ENCODE measurements around the gene CHST3.

CHST3 gene

GRCh38 chr10:72010234-72010973 is 46.2 kb downstream of the CHST3 start:
- Histone ChIP-seq H2AFZ (ENCODE audit: low read length) (no peak overlapping the region), H3K4me1 (ENCODE audit: insufficient read depth, low read length, poor library complexity, severe bottlenecking) (no peaks in the 10 kb centered on the region)

GRCh38 chr10:72011016-72011415 is 46.8 kb downstream of the CHST3 start:
- Histone ChIP-seq H3K4me2 (ENCODE audit: low read depth, low read length, poor library complexity, severe bottlenecking) (no peak overlapping the region), H2AFZ (ENCODE audit: low read length) (no peak overlapping the region), H4K20me1 (ENCODE audit: insufficient read depth, low read length, poor library complexity, severe bottlenecking) (no peaks in the 10 kb centered on the region), H3K9ac (ENCODE audit: low read depth, low read length, poor library complexity, severe bottlenecking) (no peak overlapping the region), H3K36me3 (ENCODE audit: insufficient read depth, low read length) (no peaks in the 10 kb centered on the region), H3K4me3 (ENCODE audit: low read length, poor library complexity, severe bottlenecking) (no peak overlapping the region), H3K4me1 (ENCODE audit: insufficient read depth, low read length, poor library complexity, severe bottlenecking) (no peaks in the 10 kb centered on the region), H3K9me2 (replicated peaks; ENCODE audit: low read depth, low read length) (no peaks in the 10 kb centered on the region), H3F3A (ENCODE audit: low read depth) (no peaks in the 10 kb centered on the region), H3K79me2 (ENCODE audit: insufficient read depth, low read length) (no peaks in the 10 kb centered on the region), H3K27me3 (ENCODE audit: insufficient read depth, low read length, poor library complexity, severe bottlenecking) (no peaks in the 10 kb centered on the region), H3K9me3 (ENCODE audit: insufficient read depth, low read depth, low read length) (no peaks in the 10 kb centered on the region)
- TF ChIP-seq EZH2phosphoT487 (IDR thresholded peaks at IDR 0.05; ENCODE audit: borderline replicate concordance) (no peak), CTCF (conservative IDR thresholded peaks at IDR 0.05; ENCODE audit: low read length) (no peak)

More at GRCh38 chr10:72010234-72010973, 46.2 kb downstream of the CHST3 start:
- Histone ChIP-seq H3K79me2 (ENCODE audit: insufficient read depth, low read length) (no peaks in the 10 kb centered on the region), H3K9ac (ENCODE audit: low read depth, low read length, poor library complexity, severe bottlenecking) (no peak overlapping the region), H3K27me3 (ENCODE audit: insufficient read depth, low read length, poor library complexity, severe bottlenecking) (no peaks in the 10 kb centered on the region), H4K20me1 (ENCODE audit: insufficient read depth, low read length, poor library complexity, severe bottlenecking) (no peaks in the 10 kb centered on the region), H3K9me3 (ENCODE audit: insufficient read depth, low read depth, low read length) (no peaks in the 10 kb centered on the region), H3F3A (ENCODE audit: low read depth) (no peaks in the 10 kb centered on the region), H3K36me3 (ENCODE audit: insufficient read depth, low read length) (no peaks in the 10 kb centered on the region), H3K4me3 (ENCODE audit: low read length, poor library complexity, severe bottlenecking) (no peak overlapping the region), H3K4me2 (ENCODE audit: low read depth, low read length, poor library complexity, severe bottlenecking) (no peak overlapping the region), H3K9me2 (replicated peaks; ENCODE audit: low read depth, low read length) (no peaks in the 10 kb centered on the region)
- TF ChIP-seq EZH2phosphoT487 (IDR thresholded peaks at IDR 0.05; ENCODE audit: borderline replicate concordance) (no peak), CTCF (conservative IDR thresholded peaks at IDR 0.05; ENCODE audit: low read length) (no peak)

- Histone ChIP-seq H3K79me2 (ENCODE audit: insufficient read depth, low read length) (no peaks in the 10 kb centered on the region), H4K20me1 (ENCODE audit: insufficient read depth, low read length, poor library complexity, severe bottlenecking) (no peaks in the 10 kb centered on the region), H3K9me2 (replicated peaks; ENCODE audit: low read depth, low read length) (no peaks in the 10 kb centered on the region), H3K4me2 (ENCODE audit: low read depth, low read length, poor library complexity, severe bottlenecking) (no peak overlapping the region), H3F3A (ENCODE audit: low read depth) (no peaks in the 10 kb centered on the region), H3K27me3 (ENCODE audit: insufficient read depth, low read length, poor library complexity, severe bottlenecking) (no peaks in the 10 kb centered on the region), H3K9ac (ENCODE audit: low read depth, low read length, poor library complexity, severe bottlenecking) (no peak overlapping the region), H3K4me1 (ENCODE audit: insufficient read depth, low read length, poor library complexity, severe bottlenecking) (no peaks in the 10 kb centered on the region), H2AFZ (ENCODE audit: low read length) (no peak overlapping the region), H3K9me3 (ENCODE audit: insufficient read depth, low read depth, low read length) (no peaks in the 10 kb centered on the region), H3K4me3 (ENCODE audit: low read length, poor library complexity, severe bottlenecking) (no peak overlapping the region), H3K36me3 (ENCODE audit: insufficient read depth, low read length) (no peaks in the 10 kb centered on the region)
- TF ChIP-seq EZH2phosphoT487 (IDR thresholded peaks at IDR 0.05; ENCODE audit: borderline replicate concordance) = no peak
- no peak for TF ChIP-seq CTCF (conservative IDR thresholded peaks at IDR 0.05; ENCODE audit: low read length)
Observed at GRCh38 chr10:72011468-72011867, 47.3 kb downstream of the CHST3 start.
